ENCODE data around the gene FAM81A. TPM values are rescaled to one million over a fixed set of nuclear protein-coding genes. Genes with fewer than 3 reads are reported as not detected.

Gene FAM81A
- polyA plus RNA-seq, 1 donor from 2014 or later = 5.0 TPM

DNA sequence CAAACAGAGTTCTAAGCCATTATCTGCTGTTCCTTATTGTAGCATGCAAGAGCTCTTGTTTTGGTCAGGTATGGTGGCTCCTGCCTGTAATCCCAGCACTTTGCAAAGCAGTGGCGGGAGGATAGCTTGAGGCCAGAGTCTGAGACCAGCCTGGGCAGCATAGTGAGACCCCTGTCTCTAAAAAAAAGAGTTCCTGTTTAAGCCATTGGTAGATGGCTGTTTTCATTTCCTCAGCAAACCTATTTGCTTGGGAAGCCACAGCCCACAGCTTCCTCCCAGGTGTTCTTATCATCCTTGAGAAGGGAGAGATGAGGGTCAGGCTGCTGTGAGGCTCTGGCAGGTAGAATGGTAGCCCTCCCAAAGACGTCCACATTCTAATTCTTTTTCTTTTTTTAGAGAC, 24.4 kb upstream of the FAM81A start:
- Histone ChIP-seq H2AFZ (ENCODE audit: low read depth, low read length) (no peak overlapping the region), H3K27me3 (ENCODE audit: insufficient read depth, low read depth, low read length) (no peaks in the 10 kb centered on the region), H3K4me3 (ENCODE audit: low read length) (no peak overlapping the region), H4K20me1 (ENCODE audit: insufficient read depth) (no peaks in the 10 kb centered on the region), H3K27ac (ENCODE audit: low read length) (no peak overlapping the region), H3K4me2 (ENCODE audit: low read length) (no peak overlapping the region), H3K9me2 (ENCODE audit: insufficient read depth, low read length) (no peaks in the 10 kb centered on the region), H3F3A (ENCODE audit: insufficient read depth, low read length, poor library complexity, severe bottlenecking) (no peaks in the 10 kb centered on the region), H3K9me3 (ENCODE audit: low read length) (no peaks in the 10 kb centered on the region), H3K36me3 (ENCODE audit: insufficient read depth, low read length) (no peaks in the 10 kb centered on the region), H3K9ac (ENCODE audit: low read length) (no peak overlapping the region), H3K79me2 (replicated peaks; ENCODE audit: insufficient read depth, low read length) (no peaks in the 10 kb centered on the region)
- TF ChIP-seq EP300 (conservative IDR thresholded peaks at IDR 0.05; ENCODE audit: poor library complexity, severe bottlenecking) = no peak
- TF ChIP-seq REST (IDR thresholded peaks at IDR 0.05; ENCODE audit: borderline replicate concordance) = no peak
- TF ChIP-seq MXI1 (conservative IDR thresholded peaks at IDR 0.05; ENCODE audit: poor library complexity, severe bottlenecking) = no peak
- no peak for TF ChIP-seq SMC3 (conservative IDR thresholded peaks at IDR 0.05; ENCODE audit: poor library complexity)
- no peak for TF ChIP-seq EZH2 (IDR thresholded peaks at IDR 0.05; ENCODE audit: borderline replicate concordance, insufficient read depth, low read length, poor library complexity, severe bottlenecking)

DNA sequence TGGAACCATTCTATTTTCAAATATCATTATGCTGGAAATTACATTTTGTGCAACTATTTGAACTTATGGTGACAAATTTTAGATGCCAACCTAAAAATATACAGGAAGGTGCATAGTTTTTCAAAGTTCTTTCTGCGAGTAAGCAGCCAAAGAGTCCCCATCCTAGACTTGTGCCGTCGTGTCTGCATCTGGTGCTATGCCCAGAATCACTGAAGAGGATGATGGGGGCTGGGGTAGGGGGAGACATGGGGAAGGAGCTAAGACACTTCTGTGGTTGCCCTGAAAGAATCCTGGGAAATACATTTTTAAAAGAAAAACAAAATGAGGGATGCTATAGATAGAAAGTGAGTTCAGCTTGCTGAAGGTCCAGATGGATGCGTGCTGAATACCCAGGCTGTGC, 21.2 kb upstream of the FAM81A start:
- Histone ChIP-seq H3K27me3 (ENCODE audit: insufficient read depth, low read depth, low read length) (no peaks in the 10 kb centered on the region), H3F3A (ENCODE audit: insufficient read depth, low read length, poor library complexity, severe bottlenecking) (no peaks in the 10 kb centered on the region), H3K9ac (ENCODE audit: low read length) (no peak overlapping the region), H3K9me3 (ENCODE audit: low read length) (no peaks in the 10 kb centered on the region), H2AFZ (ENCODE audit: low read depth, low read length) (no peak overlapping the region), H3K4me2 (ENCODE audit: low read length) (no peak overlapping the region), H3K9me2 (ENCODE audit: insufficient read depth, low read length) (no peaks in the 10 kb centered on the region), H3K79me2 (replicated peaks; ENCODE audit: insufficient read depth, low read length) (no peaks in the 10 kb centered on the region), H3K4me3 (ENCODE audit: low read length) (no peak overlapping the region), H4K20me1 (ENCODE audit: insufficient read depth) (no peaks in the 10 kb centered on the region), H3K36me3 (ENCODE audit: insufficient read depth, low read length) (no peaks in the 10 kb centered on the region), H3K27ac (ENCODE audit: low read length) (no peak overlapping the region)
- TF ChIP-seq REST (IDR thresholded peaks at IDR 0.05; ENCODE audit: borderline replicate concordance) (no peak), TAF1 (IDR thresholded peaks at IDR 0.05; ENCODE audit: low read depth) (no peak), EP300 (conservative IDR thresholded peaks at IDR 0.05; ENCODE audit: poor library complexity, severe bottlenecking) (no peak), SMC3 (conservative IDR thresholded peaks at IDR 0.05; ENCODE audit: poor library complexity) (no peak), RAD21 (conservative IDR thresholded peaks at IDR 0.05) (no peak), POLR2AphosphoS5 (IDR thresholded peaks at IDR 0.05) (no peak), CTCF (IDR thresholded peaks at IDR 0.05; ENCODE audit: poor library complexity, severe bottlenecking) (no peak), MXI1 (conservative IDR thresholded peaks at IDR 0.05; ENCODE audit: poor library complexity, severe bottlenecking) (no peak), EZH2 (IDR thresholded peaks at IDR 0.05; ENCODE audit: borderline replicate concordance, insufficient read depth, low read length, poor library complexity, severe bottlenecking) (no peak)
